HepG2 (cell line): Measurements from ENCODE around the gene ISOC2. TPM values are rescaled to one million over a fixed set of nuclear protein-coding genes. Genes with fewer than 3 reads are reported as not detected.

Experiments used
- CC2D1A ChIP-seq: sonication (generic); formaldehyde crosslinking; IDR thresholded peaks from 2 replicates; pipeline ENCODE4 v1.8.1; 2023; ENCODE audit warnings: mild to moderate bottlenecking, missing genetic modification reagents
- CENPT ChIP-seq: sonication (generic); formaldehyde crosslinking; IDR thresholded peaks from 2 replicates; pipeline ENCODE4 v1.8.0; 2022; ENCODE audit warnings: low read depth, mild to moderate bottlenecking, moderate library complexity, missing genetic modification reagents
- FOSL2 ChIP-seq: sonication (generic); formaldehyde crosslinking; IDR thresholded peaks from 2 replicates; pipeline ENCODE4 v1.4.0; 2020; ENCODE audit warnings: missing genetic modification reagents
- MYC ChIP-seq: sonication (generic); formaldehyde crosslinking; IDR thresholded peaks from 2 replicates; pipeline ENCODE4 v1.9.0; 2021; ENCODE audit warnings: missing genetic modification reagents, borderline replicate concordance
- PAXIP1 ChIP-seq: sonication (generic); formaldehyde crosslinking; conservative IDR thresholded peaks from 2 replicates; pipeline ENCODE4 v1.4.0; 2020; ENCODE audit warnings: mild to moderate bottlenecking, missing genetic modification reagents, moderate library complexity
- RBM22 ChIP-seq: fragments of 200-400 bp; formaldehyde crosslinking; optimal IDR thresholded peaks from 2 replicates; pipeline ENCODE3; 2017; ENCODE audit warnings: mild to moderate bottlenecking, low read length, moderate library complexity
- SYNCRIP ChIP-seq: fragments of 200-400 bp; formaldehyde crosslinking; IDR thresholded peaks from 2 replicates; pipeline ENCODE4 v1.6.1; 2018; ENCODE audit warnings: mild to moderate bottlenecking, low read depth, low read length; ENCODE audit not compliant: insufficient read depth
- ZNF142 ChIP-seq: sonication (generic); formaldehyde crosslinking; IDR thresholded peaks from 2 replicates; pipeline ENCODE4 v1.4.0; 2020; ENCODE audit warnings: missing genetic modification reagents
- ZNF615 ChIP-seq: sonication (generic); formaldehyde crosslinking; IDR thresholded peaks from 2 replicates; pipeline ENCODE4 v1.5.0; 2020; ENCODE audit warnings: mild to moderate bottlenecking, missing genetic modification reagents, borderline replicate concordance
- ZNF780A ChIP-seq: sonication (generic); formaldehyde crosslinking; IDR thresholded peaks from 2 replicates; pipeline ENCODE4 v1.8.0; 2022; ENCODE audit warnings: mild to moderate bottlenecking, missing genetic modification reagents, moderate library complexity
- ZNF790 ChIP-seq: sonication (generic); formaldehyde crosslinking; IDR thresholded peaks from 2 replicates; pipeline ENCODE4 v1.8.0; 2022; ENCODE audit warnings: missing genetic modification reagents, mild to moderate bottlenecking, borderline replicate concordance
- polyA plus RNA-seq, 8 experiments: library from polyadenylated mRNA; depleted of rRNA in 3 of 8; stranded (reverse) in 7 of 8; unstranded in 1 of 8; fragments of >200 nt; fragmentation: Illumina TruSeq in 4 of 8; extraction: Trizol in 4 of 8; gene quantifications; 2 replicates each; pipeline versions ENCODE4 v1.2.1 to v1.2.3, GENCODE V29; 2011 to 2016; ENCODE audit warnings: low read depth in 4 of 8, missing spikeins in 1 of 8, mixed read lengths in 1 of 8; ENCODE audit not compliant: insufficient read depth in 1 of 8
- total RNA-seq, 5 experiments: library from RNA; depleted of rRNA; stranded (reverse); fragments of >200 nt; fragmentation: Illumina TruSeq; extraction: Trizol; gene quantifications; 2 replicates each; pipeline ENCODE4 v1.2.3, GENCODE V29; 2016; ENCODE audit warnings: low read depth in 1 of 5
- TF ChIP-seq, protein P1 (sequence below): sonication (generic); formaldehyde crosslinking; IDR thresholded peaks from 2 replicates; pipeline ENCODE4 v1.5.0; 2020; ENCODE audit warnings: mild to moderate bottlenecking, missing genetic modification reagents

Gene ISOC2
- total and polyA plus RNA-seq, 2 of the 13 experiments (the other 11 are each of a cell fraction or from before 2014, with no cell fraction given): 76.8 to 105 TPM

GRCh38 chr19:55461259-55461973 lies at the start of gene ISOC2 (continued):
- TF ChIP-seq, protein P1, sequence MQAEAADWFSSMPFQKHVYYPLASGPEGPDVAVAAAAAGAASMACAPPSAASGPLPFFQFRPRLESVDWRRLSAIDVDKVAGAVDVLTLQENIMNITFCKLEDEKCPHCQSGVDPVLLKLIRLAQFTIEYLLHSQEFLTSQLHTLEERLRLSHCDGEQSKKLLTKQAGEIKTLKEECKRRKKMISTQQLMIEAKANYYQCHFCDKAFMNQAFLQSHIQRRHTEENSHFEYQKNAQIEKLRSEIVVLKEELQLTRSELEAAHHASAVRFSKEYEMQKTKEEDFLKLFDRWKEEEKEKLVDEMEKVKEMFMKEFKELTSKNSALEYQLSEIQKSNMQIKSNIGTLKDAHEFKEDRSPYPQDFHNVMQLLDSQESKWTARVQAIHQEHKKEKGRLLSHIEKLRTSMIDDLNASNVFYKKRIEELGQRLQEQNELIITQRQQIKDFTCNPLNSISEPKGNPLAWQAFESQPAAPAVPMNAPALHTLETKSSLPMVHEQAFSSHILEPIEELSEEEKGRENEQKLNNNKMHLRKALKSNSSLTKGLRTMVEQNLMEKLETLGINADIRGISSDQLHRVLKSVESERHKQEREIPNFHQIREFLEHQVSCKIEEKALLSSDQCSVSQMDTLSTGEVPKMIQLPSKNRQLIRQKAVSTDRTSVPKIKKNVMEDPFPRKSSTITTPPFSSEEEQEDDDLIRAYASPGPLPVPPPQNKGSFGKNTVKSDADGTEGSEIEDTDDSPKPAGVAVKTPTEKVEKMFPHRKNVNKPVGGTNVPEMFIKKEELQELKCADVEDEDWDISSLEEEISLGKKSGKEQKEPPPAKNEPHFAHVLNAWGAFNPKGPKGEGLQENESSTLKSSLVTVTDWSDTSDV (CRISPR knock-in tag): no peak
- TF ChIP-seq PAXIP1 (CRISPR knock-in tag): peak; percentile 72; the same call in 1 of the 2 replicates
- TF ChIP-seq CC2D1A (CRISPR knock-in tag): no peak
- no peak for TF ChIP-seq ZNF780A (CRISPR knock-in tag)
- peak; percentile 27; the same call in 1 of the 2 replicates for TF ChIP-seq ZNF790 (CRISPR knock-in tag)
- TF ChIP-seq SYNCRIP: no peak
- no peak for TF ChIP-seq CENPT
- peak; percentile 83 for TF ChIP-seq RBM22
- peak; percentile 15; the same call in 1 of the 2 replicates for TF ChIP-seq FOSL2
- 0 out of 2 replicates have a peak, but pooled peaks have one; percentile 31 for TF ChIP-seq ZNF142
- TF ChIP-seq ZNF615: no peak
- TF ChIP-seq MYC: peak; percentile 91
